Measurements from ENCODE around the gene PTPRS.
A peak's percentile ranks its signal among the peaks of the same experiment; 100 is the strongest.

PTPRS gene

GRCh38 chr19:5312058-5312457, 28.6 kb downstream of the PTPRS start:
- no peak overlapping the region for H3K4me3 ChIP-seq (ENCODE audit: low read length in 2 of 2)
- no peak overlapping the region for H3K27ac ChIP-seq (ENCODE audit: low read depth in 2 of 2, low read length in 2 of 2)
- H3K9ac ChIP-seq (ENCODE audit: low read depth in 1 of 2, low read length in 2 of 2), result no peak overlapping the region
- no peaks in the 10 kb centered on the region for H3K9me3 ChIP-seq (ENCODE audit: control insufficient read depth in 2 of 2, low read length in 2 of 2)
- H3K36me3 ChIP-seq (ENCODE audit: control insufficient read depth in 2 of 2, insufficient read depth in 2 of 2, low read length in 2 of 2), result no peaks in the 10 kb centered on the region
- no peaks in the 10 kb centered on the region for H3K27me3 ChIP-seq (ENCODE audit: control insufficient read depth in 2 of 2, insufficient read depth in 2 of 2, low read length in 2 of 2)
- H3K4me1 ChIP-seq (ENCODE audit: control insufficient read depth in 2 of 2, insufficient read depth in 2 of 2, low read length in 2 of 2), result peaks cover 0 to 3% of the 10 kb centered on the region in 2 donors

GRCh38 chr19:5309438-5310204, 31.0 kb downstream of the PTPRS start:
- H3K36me3 ChIP-seq (ENCODE audit: control insufficient read depth in 2 of 2, insufficient read depth in 2 of 2, low read length in 2 of 2), result no peaks in the 10 kb centered on the region
- no peaks in the 10 kb centered on the region for H3K9me3 ChIP-seq (ENCODE audit: control insufficient read depth in 2 of 2, low read length in 2 of 2)
- H3K27ac ChIP-seq (ENCODE audit: low read depth in 2 of 2, low read length in 2 of 2), result no peak overlapping the region
- H3K4me3 ChIP-seq (ENCODE audit: low read length in 2 of 2), result no peak overlapping the region
- no peak overlapping the region for H3K9ac ChIP-seq (ENCODE audit: low read depth in 1 of 2, low read length in 2 of 2)
- H3K4me1 ChIP-seq (ENCODE audit: control insufficient read depth in 2 of 2, insufficient read depth in 2 of 2, low read length in 2 of 2), result peaks cover 0 to 3% of the 10 kb centered on the region in 2 donors
- no peaks in the 10 kb centered on the region for H3K27me3 ChIP-seq (ENCODE audit: control insufficient read depth in 2 of 2, insufficient read depth in 2 of 2, low read length in 2 of 2)

DNA sequence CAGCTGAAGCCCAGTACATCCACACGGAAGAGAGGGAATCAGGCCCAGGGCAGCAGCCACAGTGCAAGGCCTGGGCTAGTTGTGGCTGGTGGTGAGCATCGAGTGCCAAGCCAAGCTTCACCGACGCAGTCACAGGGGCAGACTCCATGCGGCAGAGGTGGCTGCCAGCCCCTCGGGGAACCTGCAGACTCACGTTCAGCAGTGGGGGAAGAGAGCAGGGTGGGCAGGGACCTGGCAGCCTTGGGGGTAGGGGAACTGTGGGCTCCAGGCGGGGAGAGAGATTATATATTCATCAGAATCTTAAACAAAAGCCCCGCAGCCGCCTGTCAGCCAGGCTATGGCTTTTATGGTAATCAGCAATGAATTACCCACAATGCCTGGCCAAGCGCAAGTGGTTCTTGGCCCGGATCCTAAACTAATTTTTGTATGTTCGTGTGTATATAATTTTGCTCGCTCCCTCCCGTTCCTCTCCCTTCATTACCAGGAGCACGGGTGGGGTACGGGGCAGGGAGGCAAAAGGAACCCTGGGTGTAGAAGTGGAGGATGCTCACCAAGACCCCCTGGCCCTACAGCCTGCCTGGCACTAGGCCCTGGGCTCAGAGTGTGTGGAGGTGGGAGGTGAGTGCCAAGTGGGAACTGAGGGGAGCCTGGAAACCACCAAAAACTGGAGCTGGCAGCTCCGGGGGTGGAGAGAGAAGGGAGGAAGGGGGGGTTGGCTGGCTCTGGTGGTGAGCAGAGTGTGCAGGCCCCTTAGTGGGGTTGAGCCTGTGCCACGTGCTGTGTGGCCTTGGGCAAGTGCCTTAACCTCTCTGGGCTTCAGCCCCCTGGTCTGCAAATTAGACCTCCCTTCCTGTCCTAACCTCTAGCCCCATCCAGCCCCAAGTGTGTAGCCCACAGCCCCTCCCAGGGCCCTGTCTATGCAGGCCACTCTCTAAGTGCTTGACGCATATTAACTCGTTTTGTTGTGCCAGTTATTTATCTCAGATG, 31.9 kb downstream of the PTPRS start:
- Histone ChIP-seq H3K9me3 (ENCODE audit: control insufficient read depth in 2 of 2, low read length in 2 of 2) (no peaks in the 10 kb centered on the region), H3K9ac (ENCODE audit: low read depth in 1 of 2, low read length in 2 of 2) (no peak overlapping the region), H3K36me3 (ENCODE audit: control insufficient read depth in 2 of 2, insufficient read depth in 2 of 2, low read length in 2 of 2) (no peaks in the 10 kb centered on the region), H3K27me3 (ENCODE audit: control insufficient read depth in 2 of 2, insufficient read depth in 2 of 2, low read length in 2 of 2) (no peaks in the 10 kb centered on the region), H3K27ac (ENCODE audit: low read depth in 2 of 2, low read length in 2 of 2) (peak overlapping the region; percentile 52), H3K4me3 (ENCODE audit: low read length in 2 of 2) (peak overlapping the region in 1 of 2 donors; percentile 20), H3K4me1 (ENCODE audit: control insufficient read depth in 2 of 2, insufficient read depth in 2 of 2, low read length in 2 of 2) (peaks cover 0 to 3% of the 10 kb centered on the region in 2 donors)

DNA sequence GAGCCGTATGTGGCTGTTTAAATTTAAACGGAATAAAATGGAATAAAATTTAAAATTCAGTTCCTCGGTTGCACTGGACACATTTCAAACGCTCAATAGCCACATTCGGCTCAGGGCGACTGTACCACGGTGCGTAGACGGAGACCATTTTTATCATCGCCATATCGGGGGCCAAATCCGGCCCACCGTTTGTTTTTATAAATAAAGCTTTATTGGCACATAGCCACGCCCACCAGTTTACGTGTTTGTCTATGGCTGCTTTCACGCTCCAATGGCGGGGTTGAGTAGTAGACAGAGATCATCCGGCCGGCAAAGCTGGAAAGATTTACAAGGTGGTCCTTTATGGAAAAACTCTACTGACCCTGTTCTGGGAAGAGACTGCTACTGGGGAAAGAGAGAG, 33.0 kb downstream of the PTPRS start:
- no peaks in the 10 kb centered on the region for H3K27me3 ChIP-seq (ENCODE audit: control insufficient read depth in 2 of 2, insufficient read depth in 2 of 2, low read length in 2 of 2)
- H3K27ac ChIP-seq (ENCODE audit: low read depth in 2 of 2, low read length in 2 of 2), result no peak overlapping the region

GRCh38 chr19:5305163-5305562, 35.4 kb downstream of the PTPRS start:
- Histone ChIP-seq H3K4me3 (ENCODE audit: low read length in 2 of 2) (no peak overlapping the region), H3K9me3 (ENCODE audit: control insufficient read depth in 2 of 2, low read length in 2 of 2) (no peaks in the 10 kb centered on the region), H3K27ac (ENCODE audit: low read depth in 2 of 2, low read length in 2 of 2) (no peak overlapping the region), H3K27me3 (ENCODE audit: control insufficient read depth in 2 of 2, insufficient read depth in 2 of 2, low read length in 2 of 2) (no peaks in the 10 kb centered on the region), H3K36me3 (ENCODE audit: control insufficient read depth in 2 of 2, insufficient read depth in 2 of 2, low read length in 2 of 2) (no peaks in the 10 kb centered on the region), H3K9ac (ENCODE audit: low read depth in 1 of 2, low read length in 2 of 2) (no peak overlapping the region), H3K4me1 (ENCODE audit: control insufficient read depth in 2 of 2, insufficient read depth in 2 of 2, low read length in 2 of 2) (peaks cover 0 to 3% of the 10 kb centered on the region in 2 donors)

More for the DNA sequence above, 33.0 kb downstream of the PTPRS start:
- H3K4me3 ChIP-seq (ENCODE audit: low read length in 2 of 2), result no peak overlapping the region
- no peak overlapping the region for H3K9ac ChIP-seq (ENCODE audit: low read depth in 1 of 2, low read length in 2 of 2)
- H3K4me1 ChIP-seq (ENCODE audit: control insufficient read depth in 2 of 2, insufficient read depth in 2 of 2, low read length in 2 of 2), result peaks cover 0 to 3% of the 10 kb centered on the region in 2 donors
- H3K9me3 ChIP-seq (ENCODE audit: control insufficient read depth in 2 of 2, low read length in 2 of 2), result no peaks in the 10 kb centered on the region
- no peaks in the 10 kb centered on the region for H3K36me3 ChIP-seq (ENCODE audit: control insufficient read depth in 2 of 2, insufficient read depth in 2 of 2, low read length in 2 of 2)

GRCh38 chr19:5304486-5304885, 36.1 kb downstream of the PTPRS start:
- H3K36me3 ChIP-seq (ENCODE audit: control insufficient read depth in 2 of 2, insufficient read depth in 2 of 2, low read length in 2 of 2), result no peaks in the 10 kb centered on the region
- no peak overlapping the region for H3K4me3 ChIP-seq (ENCODE audit: low read length in 2 of 2)
- H3K9me3 ChIP-seq (ENCODE audit: control insufficient read depth in 2 of 2, low read length in 2 of 2), result no peaks in the 10 kb centered on the region
- H3K9ac ChIP-seq (ENCODE audit: low read depth in 1 of 2, low read length in 2 of 2), result no peak overlapping the region
- H3K27me3 ChIP-seq (ENCODE audit: control insufficient read depth in 2 of 2, insufficient read depth in 2 of 2, low read length in 2 of 2), result no peaks in the 10 kb centered on the region
- peaks cover 0 to 3% of the 10 kb centered on the region in 2 donors for H3K4me1 ChIP-seq (ENCODE audit: control insufficient read depth in 2 of 2, insufficient read depth in 2 of 2, low read length in 2 of 2)
- H3K27ac ChIP-seq (ENCODE audit: low read depth in 2 of 2, low read length in 2 of 2), result no peak overlapping the region

DNA sequence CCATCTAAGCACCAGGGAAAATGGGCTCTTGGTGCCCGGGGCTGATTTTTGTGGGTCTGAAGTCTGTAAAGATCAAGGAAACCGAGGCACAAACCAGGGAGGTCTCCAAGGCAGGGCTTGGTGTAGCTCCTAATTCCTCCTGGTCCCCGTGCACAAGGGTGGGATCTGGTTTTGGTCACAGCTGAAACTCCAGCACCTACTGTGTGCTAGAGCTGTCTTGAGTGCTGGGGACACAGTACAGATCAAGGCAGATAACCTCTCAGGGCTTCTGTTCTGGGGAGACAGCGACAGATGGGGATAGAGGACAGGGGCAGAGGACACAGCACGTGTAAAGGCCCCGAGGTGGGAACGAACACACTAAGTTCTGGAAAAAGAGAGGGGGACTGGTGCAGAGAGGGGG, 37.4 kb downstream of the PTPRS start:
- H3K4me1 ChIP-seq (ENCODE audit: control insufficient read depth in 2 of 2, insufficient read depth in 2 of 2, low read length in 2 of 2), result peaks cover 0 to under 1% of the 10 kb centered on the region in 2 donors

DNA sequence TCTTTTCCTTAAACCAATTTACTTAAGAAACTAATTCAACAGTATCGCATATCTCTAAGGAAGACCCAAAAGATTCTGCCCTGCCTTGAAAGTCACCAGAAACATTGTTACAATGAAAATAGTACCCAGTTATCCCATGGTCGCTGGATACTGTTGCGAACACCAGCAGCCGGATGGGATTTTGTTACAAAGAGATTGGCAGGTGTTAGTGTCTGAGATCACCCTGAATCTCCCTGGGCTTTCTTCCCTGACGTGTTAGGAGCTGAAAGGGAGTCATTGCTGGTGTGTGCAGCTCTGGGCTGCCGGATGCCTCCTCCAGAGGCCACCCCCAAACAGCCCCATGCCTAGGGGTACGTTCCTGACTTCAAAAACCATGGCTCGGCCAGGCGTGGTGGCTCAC, 38.2 kb downstream of the PTPRS start:
- no peaks in the 10 kb centered on the region for H3K4me1 ChIP-seq (ENCODE audit: control insufficient read depth in 2 of 2, insufficient read depth in 2 of 2, low read length in 2 of 2)
- no peak overlapping the region for H3K9ac ChIP-seq (ENCODE audit: low read depth in 1 of 2, low read length in 2 of 2)
- H3K9me3 ChIP-seq (ENCODE audit: control insufficient read depth in 2 of 2, low read length in 2 of 2), result no peaks in the 10 kb centered on the region
- no peak overlapping the region for H3K27ac ChIP-seq (ENCODE audit: low read depth in 2 of 2, low read length in 2 of 2)
- no peak overlapping the region for H3K4me3 ChIP-seq (ENCODE audit: low read length in 2 of 2)
- no peaks in the 10 kb centered on the region for H3K27me3 ChIP-seq (ENCODE audit: control insufficient read depth in 2 of 2, insufficient read depth in 2 of 2, low read length in 2 of 2)
- no peaks in the 10 kb centered on the region for H3K36me3 ChIP-seq (ENCODE audit: control insufficient read depth in 2 of 2, insufficient read depth in 2 of 2, low read length in 2 of 2)

More for the DNA sequence above, 37.4 kb downstream of the PTPRS start:
- H3K9me3 ChIP-seq (ENCODE audit: control insufficient read depth in 2 of 2, low read length in 2 of 2), result no peaks in the 10 kb centered on the region
- H3K4me3 ChIP-seq (ENCODE audit: low read length in 2 of 2), result no peak overlapping the region
- H3K27ac ChIP-seq (ENCODE audit: low read depth in 2 of 2, low read length in 2 of 2), result no peak overlapping the region
- no peak overlapping the region for H3K9ac ChIP-seq (ENCODE audit: low read depth in 1 of 2, low read length in 2 of 2)
- H3K27me3 ChIP-seq (ENCODE audit: control insufficient read depth in 2 of 2, insufficient read depth in 2 of 2, low read length in 2 of 2), result no peaks in the 10 kb centered on the region
- no peaks in the 10 kb centered on the region for H3K36me3 ChIP-seq (ENCODE audit: control insufficient read depth in 2 of 2, insufficient read depth in 2 of 2, low read length in 2 of 2)

- Histone ChIP-seq H3K27me3 (ENCODE audit: control insufficient read depth in 2 of 2, insufficient read depth in 2 of 2, low read length in 2 of 2) (no peaks in the 10 kb centered on the region), H3K9me3 (ENCODE audit: control insufficient read depth in 2 of 2, low read length in 2 of 2) (no peaks in the 10 kb centered on the region)
These were observed 41.5 kb downstream of the PTPRS start for GRCh38 chr19:5299137-5299536.

GRCh38 chr19:5298471-5298901, 42.1 kb downstream of the PTPRS start:
- Histone ChIP-seq H3K36me3 (ENCODE audit: control insufficient read depth in 2 of 2, insufficient read depth in 2 of 2, low read length in 2 of 2) (no peaks in the 10 kb centered on the region), H3K9ac (ENCODE audit: low read depth in 1 of 2, low read length in 2 of 2) (no peak overlapping the region), H3K27ac (ENCODE audit: low read depth in 2 of 2, low read length in 2 of 2) (no peak overlapping the region), H3K4me1 (ENCODE audit: control insufficient read depth in 2 of 2, insufficient read depth in 2 of 2, low read length in 2 of 2) (no peaks in the 10 kb centered on the region), H3K27me3 (ENCODE audit: control insufficient read depth in 2 of 2, insufficient read depth in 2 of 2, low read length in 2 of 2) (no peaks in the 10 kb centered on the region), H3K4me3 (ENCODE audit: low read length in 2 of 2) (no peak overlapping the region), H3K9me3 (ENCODE audit: control insufficient read depth in 2 of 2, low read length in 2 of 2) (no peaks in the 10 kb centered on the region)

More at GRCh38 chr19:5299137-5299536, 41.5 kb downstream of the PTPRS start:
- no peak overlapping the region for H3K4me3 ChIP-seq (ENCODE audit: low read length in 2 of 2)
- no peaks in the 10 kb centered on the region for H3K4me1 ChIP-seq (ENCODE audit: control insufficient read depth in 2 of 2, insufficient read depth in 2 of 2, low read length in 2 of 2)
- no peaks in the 10 kb centered on the region for H3K36me3 ChIP-seq (ENCODE audit: control insufficient read depth in 2 of 2, insufficient read depth in 2 of 2, low read length in 2 of 2)
- no peak overlapping the region for H3K27ac ChIP-seq (ENCODE audit: low read depth in 2 of 2, low read length in 2 of 2)
- H3K9ac ChIP-seq (ENCODE audit: low read depth in 1 of 2, low read length in 2 of 2), result no peak overlapping the region
